HepG2 (cell line): ENCODE results near the gene VEGFA. TPM values are rescaled to one million over a fixed set of nuclear protein-coding genes. Genes with fewer than 3 reads are reported as not detected.

ENCODE experiments used
- AGO2 ChIP-seq: fragments of 200-400 bp; formaldehyde crosslinking; optimal IDR thresholded peaks from 2 replicates; pipeline ENCODE3; 2017; ENCODE audit warnings: mild to moderate bottlenecking, low read depth, low read length, moderate library complexity
- ATF4 ChIP-seq, 2 experiments: fragments of 450-650 bp in 1 of 2; sonication (generic) in 1 of 2; formaldehyde crosslinking; IDR thresholded peaks; 2 replicates each; pipeline versions ENCODE4 v1.5.0 to v1.8.0; 2020 to 2022; ENCODE audit warnings: mild to moderate bottlenecking in 1 of 2, missing genetic modification reagents in 1 of 2
- BRCA1 ChIP-seq: sonication (generic); formaldehyde crosslinking; IDR thresholded peaks from 2 replicates; pipeline ENCODE4 v1.4.0; 2020; ENCODE audit warnings: missing genetic modification reagents
- DNMT1 ChIP-seq: sonication (generic); formaldehyde crosslinking; IDR thresholded peaks from 2 replicates; pipeline ENCODE4 v1.5.1; 2020; ENCODE audit warnings: mild to moderate bottlenecking, missing genetic modification reagents
- EP300 ChIP-seq, 3 experiments: sonication (generic) in 1 of 3; formaldehyde crosslinking in 1 of 3; IDR thresholded peaks; 2 replicates each; pipeline versions ENCODE4 v1.5.1 to v1.6.1; 2011 to 2020; ENCODE audit warnings: low read depth in 2 of 3, low read length in 2 of 3, borderline replicate concordance in 1 of 3, improper control_type of control experiment in 1 of 3, mild to moderate bottlenecking in 1 of 3, missing genetic modification reagents in 1 of 3, moderate library complexity in 1 of 3
- GPN1 ChIP-seq: sonication (generic); formaldehyde crosslinking; IDR thresholded peaks from 2 replicates; pipeline ENCODE4 v1.5.1; 2020; ENCODE audit warnings: missing genetic modification reagents, borderline replicate concordance
- HINFP ChIP-seq: sonication (generic); formaldehyde crosslinking; IDR thresholded peaks from 2 replicates; pipeline ENCODE4 v1.4.0; 2020; ENCODE audit warnings: low read depth, mild to moderate bottlenecking, missing genetic modification reagents
- HMGXB4 ChIP-seq, 2 experiments: sonication (generic) in 1 of 2; formaldehyde crosslinking in 1 of 2; IDR thresholded peaks; 2 replicates each; pipeline versions ENCODE4 v1.4.0 to v1.6.1; 2018 to 2020; ENCODE audit warnings: missing genetic modification reagents in 2 of 2, borderline replicate concordance in 1 of 2, low read depth in 1 of 2, mild to moderate bottlenecking in 1 of 2, missing biosample characterization in 1 of 2
- HNF4G ChIP-seq, 2 experiments: sonication (generic) in 1 of 2; formaldehyde crosslinking in 1 of 2; IDR thresholded peaks; 2 replicates each; pipeline versions ENCODE4 v1.4.0 to v1.6.1; 2011 to 2020; ENCODE audit warnings: borderline replicate concordance in 2 of 2, low read depth in 2 of 2, mild to moderate bottlenecking in 2 of 2, low read length in 1 of 2, missing genetic modification reagents in 1 of 2, moderate library complexity in 1 of 2
- IKZF1 ChIP-seq: fragments of 450-650 bp; IDR thresholded peaks from 2 replicates; pipeline ENCODE4 v1.7.1; 2016
- IKZF4 ChIP-seq: sonication (generic); formaldehyde crosslinking; IDR thresholded peaks from 2 replicates; pipeline ENCODE4 v1.5.1; 2020; ENCODE audit warnings: borderline replicate concordance, mild to moderate bottlenecking, low read depth, missing genetic modification reagents; ENCODE audit errors: not compliant biosample characterization
- MATR3 ChIP-seq: sonication (generic); formaldehyde crosslinking; IDR thresholded peaks from 2 replicates; pipeline ENCODE4 v1.4.0; 2020; ENCODE audit warnings: missing genetic modification reagents
- MIER2 ChIP-seq: IDR thresholded peaks from 2 replicates; pipeline ENCODE4 v1.6.1; 2016; ENCODE audit warnings: missing biosample characterization, missing genetic modification reagents
- NFIB ChIP-seq: sonication (generic); formaldehyde crosslinking; IDR thresholded peaks from 2 replicates; pipeline ENCODE4 v1.9.0; 2021; ENCODE audit warnings: missing genetic modification reagents, mild to moderate bottlenecking, borderline replicate concordance
- NR2C2 ChIP-seq: sonication (generic); formaldehyde crosslinking; IDR thresholded peaks from 2 replicates; pipeline ENCODE4 v1.4.0; 2020; ENCODE audit warnings: missing genetic modification reagents, mild to moderate bottlenecking, moderate library complexity, borderline replicate concordance
- PLRG1 ChIP-seq: fragments of 450-650 bp; conservative IDR thresholded peaks from 2 replicates; pipeline ENCODE4 v1.6.1; 2016
- POLR2AphosphoS5 ChIP-seq: IDR thresholded peaks from 2 replicates; pipeline ENCODE4 v1.6.1; 2012; ENCODE audit warnings: low read depth, low read length
- PTBP1 ChIP-seq: fragments of 200-400 bp; formaldehyde crosslinking; IDR thresholded peaks from 2 replicates; pipeline ENCODE4 v1.6.1; 2018; ENCODE audit warnings: low read length, low read depth; ENCODE audit not compliant: poor library complexity, severe bottlenecking
- STAG1 ChIP-seq: sonication (generic); formaldehyde crosslinking; IDR thresholded peaks from 2 replicates; pipeline ENCODE4 v1.4.0; 2020; ENCODE audit warnings: missing genetic modification reagents
- TAF1 ChIP-seq: sonication (generic); formaldehyde crosslinking; IDR thresholded peaks from 2 replicates; pipeline ENCODE4 v1.4.0; 2020; ENCODE audit warnings: missing genetic modification reagents
- TBL1XR1 ChIP-seq: fragments of 150-350 bp; IDR thresholded peaks from 2 replicates; pipeline ENCODE4 v1.6.1; 2014; ENCODE audit warnings: borderline replicate concordance, low read length; ENCODE audit not compliant: partially characterized antibody
- TERF1 ChIP-seq: sonication (generic); formaldehyde crosslinking; IDR thresholded peaks from 2 replicates; pipeline ENCODE4 v1.8.0; 2022; ENCODE audit warnings: mild to moderate bottlenecking, missing genetic modification reagents, moderate library complexity
- ZNF160 ChIP-seq: sonication (generic); formaldehyde crosslinking; IDR thresholded peaks from 2 replicates; pipeline ENCODE4 v1.8.0; 2022; ENCODE audit warnings: mild to moderate bottlenecking, inconsistent platforms, missing genetic modification reagents
- ZNF34 ChIP-seq: sonication (generic); formaldehyde crosslinking; IDR thresholded peaks from 2 replicates; pipeline ENCODE4 v1.4.0; 2020; ENCODE audit warnings: mild to moderate bottlenecking, missing genetic modification reagents, borderline replicate concordance
- ZNF766 ChIP-seq: sonication (generic); formaldehyde crosslinking; IDR thresholded peaks from 2 replicates; pipeline ENCODE4 v1.5.0; 2020; ENCODE audit warnings: missing genetic modification reagents, borderline replicate concordance
- ZNF792 ChIP-seq: IDR thresholded peaks from 2 replicates; pipeline ENCODE4 v1.6.1; 2016
- polyA plus RNA-seq, 8 experiments: library from polyadenylated mRNA; depleted of rRNA in 3 of 8; stranded (reverse) in 7 of 8; unstranded in 1 of 8; fragments of >200 nt; fragmentation: Illumina TruSeq in 4 of 8; extraction: Trizol in 4 of 8; gene quantifications; 2 replicates each; pipeline versions ENCODE4 v1.2.1 to v1.2.3, GENCODE V29; 2011 to 2016; ENCODE audit warnings: low read depth in 4 of 8, missing spikeins in 1 of 8, mixed read lengths in 1 of 8; ENCODE audit not compliant: insufficient read depth in 1 of 8
- total RNA-seq, 5 experiments: library from RNA; depleted of rRNA; stranded (reverse); fragments of >200 nt; fragmentation: Illumina TruSeq; extraction: Trizol; gene quantifications; 2 replicates each; pipeline ENCODE4 v1.2.3, GENCODE V29; 2016; ENCODE audit warnings: low read depth in 1 of 5

The VEGFA gene
- total and polyA plus RNA-seq, 2 of the 13 experiments (the other 11 are each of a cell fraction or from before 2014, with no cell fraction given) = 68.1 to 629 TPM

- TF ChIP-seq IKZF4 (CRISPR knock-in tag) = no peak
- peak; percentile 88 for TF ChIP-seq STAG1 (CRISPR knock-in tag)
- no peak for TF ChIP-seq PTBP1
- TF ChIP-seq TAF1 = no peak
- TF ChIP-seq AGO2 = no peak
- no peak for TF ChIP-seq ZNF34 (CRISPR knock-in tag)
- TF ChIP-seq DNMT1 (CRISPR knock-in tag) = no peak
- no peak for TF ChIP-seq ZNF766 (CRISPR knock-in tag)
- TF ChIP-seq NFIB (CRISPR knock-in tag) = no peak
- 0 out of 2 replicates have a peak, but pooled peaks have one; percentile 37 for TF ChIP-seq ZNF160
- no peak for TF ChIP-seq TERF1
- TF ChIP-seq IKZF1 = no peak
- no peak for TF ChIP-seq HINFP (CRISPR knock-in tag)
- no peak for TF ChIP-seq ATF4 (CRISPR knock-in tag; IDR thresholded peaks at IDR 0.05)
- TF ChIP-seq MIER2 (CRISPR knock-in tag) = no peak
- no peak for TF ChIP-seq MATR3 (CRISPR knock-in tag)
- no peak for TF ChIP-seq NR2C2 (CRISPR knock-in tag)
- TF ChIP-seq HNF4G (IDR thresholded peaks at IDR 0.05; ENCODE audit: borderline replicate concordance, low read depth, low read length) = no peak; the same call in 1 of the 2 replicates
- TF ChIP-seq HNF4G (CRISPR knock-in tag; IDR thresholded peaks at IDR 0.05; ENCODE audit: borderline replicate concordance, low read depth) = no peak
- TF ChIP-seq GPN1 (CRISPR knock-in tag) = no peak
- no peak for TF ChIP-seq ZNF792 (CRISPR knock-in tag)
- no peak for TF ChIP-seq BRCA1 (CRISPR knock-in tag)
- TF ChIP-seq HMGXB4 (CRISPR knock-in tag; IDR thresholded peaks at IDR 0.05; ENCODE audit: borderline replicate concordance in 1 of 2, low read depth in 1 of 2) = peak; percentile 57 to 79; a peak in 3 of 4 replicates
- TF ChIP-seq TBL1XR1 = no peak
- no peak for TF ChIP-seq EP300 (IDR thresholded peaks at IDR 0.05; ENCODE audit: low read depth in 2 of 2, low read length in 2 of 2)
- no peak for TF ChIP-seq EP300 (CRISPR knock-in tag; IDR thresholded peaks at IDR 0.05; ENCODE audit: borderline replicate concordance)
- TF ChIP-seq POLR2AphosphoS5 = no peak
- no peak for TF ChIP-seq PLRG1
Measured at GRCh38 chr6:43817192-43817591, 47.2 kb downstream of the VEGFA start (continued).
